ENCODE results near the gene MAPK8IP2.

MAPK8IP2 gene

DNA sequence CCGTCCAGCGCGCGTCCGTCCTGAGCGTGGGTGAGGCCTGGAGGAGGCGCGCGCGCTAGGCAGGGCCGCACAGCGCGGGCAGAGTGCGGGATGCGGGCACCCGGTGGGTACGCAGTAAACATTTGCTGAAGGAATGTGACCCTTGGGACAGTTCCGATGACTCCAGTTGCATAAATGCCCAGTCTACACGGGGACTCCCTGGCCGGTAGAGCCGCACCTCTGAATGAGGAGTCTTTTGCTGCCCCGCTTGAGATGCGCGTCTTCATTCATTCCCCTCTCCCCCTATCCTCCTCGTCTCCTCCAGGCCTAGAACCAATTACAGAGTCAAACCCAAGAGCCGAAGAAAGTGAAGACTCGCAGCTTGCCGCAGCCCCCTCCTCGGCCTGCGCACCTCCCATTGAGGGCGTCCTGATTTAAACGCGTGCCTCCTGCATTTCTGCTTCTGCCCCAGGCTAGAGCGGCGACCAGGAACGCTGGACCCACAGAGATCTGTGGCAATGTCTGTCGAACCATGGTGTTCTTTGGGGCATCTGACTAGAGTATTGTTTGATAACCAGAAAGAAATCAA is 17.2 kb upstream of the MAPK8IP2 start (continued):
- TF ChIP-seq INSM2 (tag by site-specific recombination; IDR thresholded peaks at IDR 0.05) (0 out of 2 replicates have a peak, but pooled peaks have one; percentile 2), ZNF600 (tag by site-specific recombination; IDR thresholded peaks at IDR 0.05) (0 out of 2 replicates have a peak, but pooled peaks have one; percentile 9), EGR2 (tag by site-specific recombination; IDR thresholded peaks at IDR 0.05; ENCODE audit: low read depth) (peak; percentile 68; the same call in 1 of the 2 replicates), ZFHX2 (tag by site-specific recombination; conservative IDR thresholded peaks at IDR 0.05) (peak; percentile 85), ZNF791 (tag by site-specific recombination; IDR thresholded peaks at IDR 0.05) (no peak), SCRT2 (tag by site-specific recombination; IDR thresholded peaks at IDR 0.05) (no peak), RBAK (tag by site-specific recombination; IDR thresholded peaks at IDR 0.05) (no peak), KLF1 (tag by site-specific recombination; IDR thresholded peaks at IDR 0.05) (peak; percentile 42; the same call in 1 of the 2 replicates), ZBTB20 (tag by site-specific recombination; IDR thresholded peaks at IDR 0.05) (peak; percentile 31; the same call in 1 of the 2 replicates), ZEB2 (tag by site-specific recombination; IDR thresholded peaks at IDR 0.05) (0 out of 2 replicates have a peak, but pooled peaks have one; percentile 12), KLF8 (tag by site-specific recombination; IDR thresholded peaks at IDR 0.05) (peak; percentile 59; the same call in 1 of the 2 replicates), ZNF747 (tag by site-specific recombination; IDR thresholded peaks at IDR 0.05) (no peak), ZNF629 (tag by site-specific recombination; IDR thresholded peaks at IDR 0.05) (no peak)
- TF ChIP-seq, protein P1, sequence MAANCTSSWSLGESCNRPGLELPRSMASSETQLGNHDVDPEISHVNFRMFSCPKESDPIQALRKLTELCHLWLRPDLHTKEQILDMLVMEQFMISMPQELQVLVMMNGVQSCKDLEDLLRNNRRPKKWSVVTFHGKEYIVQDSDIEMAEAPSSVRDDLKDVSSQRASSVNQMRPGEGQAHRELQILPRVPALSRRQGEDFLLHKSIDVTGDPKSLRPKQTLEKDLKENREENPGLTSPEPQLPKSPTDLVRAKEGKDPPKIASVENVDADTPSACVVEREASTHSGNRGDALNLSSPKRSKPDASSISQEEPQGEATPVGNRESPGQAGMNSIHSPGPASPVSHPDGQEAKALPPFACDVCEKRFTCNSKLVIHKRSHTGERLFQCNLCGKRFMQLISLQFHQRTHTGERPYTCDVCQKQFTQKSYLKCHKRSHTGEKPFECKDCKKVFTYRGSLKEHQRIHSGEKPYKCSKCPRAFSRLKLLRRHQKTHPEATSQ (tag by site-specific recombination; IDR thresholded peaks at IDR 0.05): 0 out of 2 replicates have a peak, but pooled peaks have one; percentile 81

- POLR2A ChIA-PET: interaction anchor here (0.5 to 2.5 kb wide), 9 partner anchors 19 to 323 kb away, joined by 3 to 16 read pairs (median 4); partner anchors contain the start of genes MAPK12, SCO2 and SYCE3
Observed at GRCh38 chr22:50584106-50585096, 16.2 kb upstream of the MAPK8IP2 start.

More at GRCh38 chr22:50584106-50585096, 16.2 kb upstream of the MAPK8IP2 start:
- Histone ChIP-seq H3K27ac (ENCODE audit: extremely low read depth, low read depth, low read length) (no peak overlapping the region), H3K4me3 (ENCODE audit: low read depth, low read length) (no peak overlapping the region), H3K4me1 (ENCODE audit: control insufficient read depth, insufficient read depth, low read length) (peaks cover 3% of the 10 kb centered on the region; the same call in 1 of the 2 replicates), H3K36me3 (ENCODE audit: control insufficient read depth in 2 of 2, insufficient read depth in 1 of 2, low read length in 2 of 2) (peaks cover 15 to 34% of the 10 kb centered on the region in 2 experiments), H3K9me3 (ENCODE audit: control insufficient read depth, insufficient read depth, low read depth, low read length) (no peaks in the 10 kb centered on the region)
- TF ChIP-seq ZNF398 (tag by site-specific recombination; IDR thresholded peaks at IDR 0.05): no peak
- TF ChIP-seq, protein P2, sequence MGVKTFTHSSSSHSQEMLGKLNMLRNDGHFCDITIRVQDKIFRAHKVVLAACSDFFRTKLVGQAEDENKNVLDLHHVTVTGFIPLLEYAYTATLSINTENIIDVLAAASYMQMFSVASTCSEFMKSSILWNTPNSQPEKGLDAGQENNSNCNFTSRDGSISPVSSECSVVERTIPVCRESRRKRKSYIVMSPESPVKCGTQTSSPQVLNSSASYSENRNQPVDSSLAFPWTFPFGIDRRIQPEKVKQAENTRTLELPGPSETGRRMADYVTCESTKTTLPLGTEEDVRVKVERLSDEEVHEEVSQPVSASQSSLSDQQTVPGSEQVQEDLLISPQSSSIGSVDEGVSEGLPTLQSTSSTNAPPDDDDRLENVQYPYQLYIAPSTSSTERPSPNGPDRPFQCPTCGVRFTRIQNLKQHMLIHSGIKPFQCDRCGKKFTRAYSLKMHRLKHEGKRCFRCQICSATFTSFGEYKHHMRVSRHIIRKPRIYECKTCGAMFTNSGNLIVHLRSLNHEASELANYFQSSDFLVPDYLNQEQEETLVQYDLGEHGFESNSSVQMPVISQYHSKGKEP (tag by site-specific recombination; IDR thresholded peaks at IDR 0.05): no peak
- TF ChIP-seq ZNF830 (tag by site-specific recombination; IDR thresholded peaks at IDR 0.05; ENCODE audit: low read depth): no peak
- no peak for TF ChIP-seq ZNF645 (tag by site-specific recombination; IDR thresholded peaks at IDR 0.05)
- TF ChIP-seq ZNF626 (tag by site-specific recombination; IDR thresholded peaks at IDR 0.05): no peak
- no peak for TF ChIP-seq ZNF707 (tag by site-specific recombination; IDR thresholded peaks at IDR 0.05)
- TF ChIP-seq WT1 (tag by site-specific recombination; IDR thresholded peaks at IDR 0.05): no peak
- TF ChIP-seq ZNF776 (tag by site-specific recombination; IDR thresholded peaks at IDR 0.05; ENCODE audit: borderline replicate concordance): no peak
- CTCF ChIA-PET: interaction anchor here (0.6 to 2.6 kb wide), 3 partner anchors 21 to 59 kb away, joined by 3 to 7 read pairs (median 7); partner anchors contain the start of genes SCO2 and SYCE3
